ENCODE measurements around the gene SRP9.
"Not testable (repeated sequence)": the region's sequence is repeated elsewhere in the genome, so short reads cannot be mapped to it uniquely, and the experiment has no call there.

DNA sequence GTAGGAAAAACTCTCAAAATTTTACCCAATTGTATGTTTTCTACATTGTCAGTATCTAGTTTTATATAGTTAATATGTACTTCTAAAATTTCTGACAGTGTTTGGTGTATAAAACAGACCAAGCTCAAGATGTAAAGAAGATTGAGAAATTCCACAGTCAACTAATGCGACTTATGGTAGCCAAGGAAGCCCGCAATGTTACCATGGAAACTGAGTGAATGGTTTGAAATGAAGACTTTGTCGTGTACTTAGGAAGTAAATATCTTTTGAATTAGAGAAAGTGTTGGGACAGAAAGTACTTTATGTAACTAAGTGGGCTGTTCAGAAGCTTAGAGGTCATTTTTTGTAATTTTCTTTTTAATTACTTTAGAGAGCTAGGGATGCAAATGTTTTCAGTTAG, 11.5 kb downstream of the SRP9 start:
- not testable (repeated sequence) for TF ChIP-seq POLR2AphosphoS5 (IDR thresholded peaks at IDR 0.05; ENCODE audit: low read depth, low read length); RCOR1 (IDR thresholded peaks at IDR 0.05; ENCODE audit: low read length); NRF1 (IDR thresholded peaks at IDR 0.05; ENCODE audit: low read depth, low read length); CTCF (IDR thresholded peaks at IDR 0.05); RXRA (IDR thresholded peaks at IDR 0.05; ENCODE audit: borderline replicate concordance, low read depth); GABPA (IDR thresholded peaks at IDR 0.05; ENCODE audit: low read depth); JUND (IDR thresholded peaks at IDR 0.05); RFX5 (IDR thresholded peaks at IDR 0.05; ENCODE audit: low read length); TEAD4 (IDR thresholded peaks at IDR 0.05; ENCODE audit: borderline replicate concordance, insufficient read depth); NFIC (IDR thresholded peaks at IDR 0.05; ENCODE audit: borderline replicate concordance); USF1 (IDR thresholded peaks at IDR 0.05; ENCODE audit: borderline replicate concordance, low read depth)
- TF ChIP-seq, protein P1, sequence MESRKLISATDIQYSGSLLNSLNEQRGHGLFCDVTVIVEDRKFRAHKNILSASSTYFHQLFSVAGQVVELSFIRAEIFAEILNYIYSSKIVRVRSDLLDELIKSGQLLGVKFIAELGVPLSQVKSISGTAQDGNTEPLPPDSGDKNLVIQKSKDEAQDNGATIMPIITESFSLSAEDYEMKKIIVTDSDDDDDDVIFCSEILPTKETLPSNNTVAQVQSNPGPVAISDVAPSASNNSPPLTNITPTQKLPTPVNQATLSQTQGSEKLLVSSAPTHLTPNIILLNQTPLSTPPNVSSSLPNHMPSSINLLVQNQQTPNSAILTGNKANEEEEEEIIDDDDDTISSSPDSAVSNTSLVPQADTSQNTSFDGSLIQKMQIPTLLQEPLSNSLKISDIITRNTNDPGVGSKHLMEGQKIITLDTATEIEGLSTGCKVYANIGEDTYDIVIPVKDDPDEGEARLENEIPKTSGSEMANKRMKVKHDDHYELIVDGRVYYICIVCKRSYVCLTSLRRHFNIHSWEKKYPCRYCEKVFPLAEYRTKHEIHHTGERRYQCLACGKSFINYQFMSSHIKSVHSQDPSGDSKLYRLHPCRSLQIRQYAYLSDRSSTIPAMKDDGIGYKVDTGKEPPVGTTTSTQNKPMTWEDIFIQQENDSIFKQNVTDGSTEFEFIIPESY (IDR thresholded peaks at IDR 0.05; ENCODE audit: borderline replicate concordance, low read depth): not testable (repeated sequence)

Measured in SK-N-SH (cell line).